Right lobe of liver (tissue), 6 donors: ENCODE data around the gene NTNG2. TPM values are rescaled to one million over a fixed set of nuclear protein-coding genes. Genes with fewer than 3 reads are reported as not detected.

Source experiments
- ATAC-seq, 4 donors: fragments of 200-7000 bp; cut with Tn5 transposase; one replicate each; pipeline ENCODE4 v1.9.1; 2020; ENCODE audit warnings: mild to moderate bottlenecking in 4 of 4, moderate library complexity in 4 of 4
- DNase-seq, 3 donors: peaks; one replicate each; pipeline ENCODE4 v3.0.0-alpha.2; 2020
- H3K27ac ChIP-seq, 3 donors: fragments of 200-600 bp; one replicate each; pipeline ENCODE4 v1.8.0; 2022
- H3K27me3 ChIP-seq, 2 donors: fragments of 200-600 bp; one replicate each; pipeline ENCODE4 v1.8.0; 2022
- H3K36me3 ChIP-seq, 4 donors: fragments of 200-600 bp; sonication (generic) in 1 of 4; one replicate each; pipeline versions ENCODE4 v1.5.1 to v1.8.0; 2017 to 2022; ENCODE audit warnings: control low read depth in 1 of 4
- H3K4me1 ChIP-seq, 4 donors: fragments of 200-600 bp; sonication (generic) in 1 of 4; one replicate each; pipeline versions ENCODE4 v1.5.1 to v1.8.0; 2017 to 2022; ENCODE audit warnings: control low read depth in 1 of 4
- H3K4me3 ChIP-seq, 3 donors: fragments of 200-600 bp; one replicate each; pipeline ENCODE4 v1.8.0; 2022
- H3K9me3 ChIP-seq, 4 donors: fragments of 200-600 bp; sonication (generic) in 1 of 4; one replicate each; pipeline versions ENCODE4 v1.5.1 to v1.8.0; 2017 to 2022; ENCODE audit warnings: control low read depth in 1 of 4
- POLR2A ChIP-seq: fragments of 450-650 bp; IDR thresholded peaks from one replicate; pipeline ENCODE4 v1.6.1; 2017; ENCODE audit warnings: antibody characterized with exemption, mild to moderate bottlenecking
- WGBS: methylation state at CpG from one replicate; pipeline ENCODE4 v1.1.6; 2018; ENCODE audit warnings: low coverage, low lambda C conversion rate; ENCODE audit not compliant: insufficient coverage; ENCODE audit errors: missing lambda C conversion rate; 5-methylcytosine and 5-hydroxymethylcytosine counted together
- intact Hi-C, 2 donors: fragments of 100-400 bp; cut with DNase I; formaldehyde crosslinking; loops; one replicate each; pipeline versions ENCODE4 v1.11.2 to v1.14.1; 2022
- total RNA-seq, 6 experiments: library from RNA; depleted of rRNA in 2 of 6; stranded (reverse); fragments of >200 nt in 2 of 6; fragmentation: NEBNext Ultra II Directional in 3 of 6; extraction: Animal tissue kit (Norgen Biotek cat#: 25700) in 3 of 6; gene quantifications; one replicate each; pipeline versions ENCODE4 v1.1.0 to v1.2.4, GENCODE V29; 2016 to 2023
- TF ChIP-seq, protein P1 (sequence below), 4 donors: fragments of 200-600 bp in 3 of 4; fragments of 450-650 bp in 1 of 4; IDR thresholded peaks; one replicate each; pipeline versions ENCODE4 v1.5.1 to v1.8.0; 2016 to 2022; ENCODE audit warnings: antibody characterized with exemption in 4 of 4, mild to moderate bottlenecking in 2 of 4
- donor health status: DM: no; HTN: yes; CAD: no.
- donor health status: DM: no; HTN: no; CAD: no.
- donor health status: DM: no; HTN: no; CAD: no.
- donor health status: DM: no; HTN: yes; CAD: no.
- donor health status: DM: no; HTN: yes; CAD: no.

The NTNG2 gene
- total RNA-seq, 6 experiments from 2014 or later = 0.12 to 1.6 (median 0.24) TPM

DNA sequence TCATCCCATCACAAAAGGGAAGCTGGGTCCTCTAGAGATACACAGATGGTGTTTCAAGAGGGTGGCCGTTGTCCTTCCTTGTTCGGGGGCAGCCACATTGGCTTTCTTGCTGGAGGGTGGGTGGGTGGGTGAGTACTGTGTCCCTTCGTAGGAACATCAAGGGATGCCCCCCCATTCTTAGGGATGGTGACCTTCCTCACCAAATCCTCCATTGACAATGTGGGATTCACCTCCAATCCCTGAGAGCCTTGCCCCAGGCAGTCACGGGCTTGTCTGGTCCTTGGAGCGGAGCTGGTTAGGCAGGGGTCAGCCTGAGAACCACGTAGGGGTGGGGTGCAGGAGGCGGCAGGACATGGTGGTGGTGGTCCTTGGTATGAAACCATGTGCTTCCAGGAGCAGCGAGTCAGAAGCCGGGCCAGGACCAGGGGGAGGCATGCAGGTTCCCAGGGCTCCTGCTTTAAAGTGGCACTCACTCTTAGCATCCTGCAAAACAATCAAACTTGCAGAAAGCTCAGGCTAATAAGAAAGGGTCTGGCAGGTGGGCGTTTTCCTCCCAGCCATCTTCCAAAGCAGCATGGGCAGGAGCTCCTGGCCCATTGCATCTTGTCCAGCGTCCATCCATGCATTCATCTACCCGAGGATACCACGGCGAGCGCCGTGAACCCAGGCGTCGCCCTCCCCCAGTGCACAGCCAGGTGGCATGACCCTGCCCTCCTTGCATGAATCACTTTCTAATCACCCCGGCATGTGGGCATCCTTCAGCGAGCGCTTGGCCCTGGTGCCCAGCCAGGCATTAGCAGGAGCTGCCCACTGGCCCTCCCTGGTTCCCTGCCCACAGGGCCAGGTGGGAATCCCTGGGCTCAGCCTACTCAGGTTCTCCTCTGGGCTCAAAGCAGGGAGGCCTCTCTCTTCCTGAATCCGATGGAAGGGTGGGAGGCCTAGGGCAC, 76.4 kb downstream of the NTNG2 start:
- H3K4me1 ChIP-seq = peaks cover 0 to 6% (median 0%) of the 10 kb centered on the region in 4 donors
- DNase-seq (peak in 1 of 3 donors; percentile 44), ATAC-seq (no peak)
- no peaks in the 10 kb centered on the region for H3K9me3 ChIP-seq
- H3K27me3 ChIP-seq = no peaks in the 10 kb centered on the region
- 61% methylated on average over 14 of the region's 22 CpGs for WGBS
- TF ChIP-seq POLR2A = no peak
- TF ChIP-seq, protein P1, sequence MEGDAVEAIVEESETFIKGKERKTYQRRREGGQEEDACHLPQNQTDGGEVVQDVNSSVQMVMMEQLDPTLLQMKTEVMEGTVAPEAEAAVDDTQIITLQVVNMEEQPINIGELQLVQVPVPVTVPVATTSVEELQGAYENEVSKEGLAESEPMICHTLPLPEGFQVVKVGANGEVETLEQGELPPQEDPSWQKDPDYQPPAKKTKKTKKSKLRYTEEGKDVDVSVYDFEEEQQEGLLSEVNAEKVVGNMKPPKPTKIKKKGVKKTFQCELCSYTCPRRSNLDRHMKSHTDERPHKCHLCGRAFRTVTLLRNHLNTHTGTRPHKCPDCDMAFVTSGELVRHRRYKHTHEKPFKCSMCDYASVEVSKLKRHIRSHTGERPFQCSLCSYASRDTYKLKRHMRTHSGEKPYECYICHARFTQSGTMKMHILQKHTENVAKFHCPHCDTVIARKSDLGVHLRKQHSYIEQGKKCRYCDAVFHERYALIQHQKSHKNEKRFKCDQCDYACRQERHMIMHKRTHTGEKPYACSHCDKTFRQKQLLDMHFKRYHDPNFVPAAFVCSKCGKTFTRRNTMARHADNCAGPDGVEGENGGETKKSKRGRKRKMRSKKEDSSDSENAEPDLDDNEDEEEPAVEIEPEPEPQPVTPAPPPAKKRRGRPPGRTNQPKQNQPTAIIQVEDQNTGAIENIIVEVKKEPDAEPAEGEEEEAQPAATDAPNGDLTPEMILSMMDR (IDR thresholded peaks at IDR 0.05) = no peak
- intact Hi-C loops = loop anchor here (5.0 to 10.0 kb wide), 2 partner anchors 63 to 476 kb away; no protein-coding TSS in a partner anchor
- H3K36me3 ChIP-seq = no peaks in the 10 kb centered on the region
- H3K27ac ChIP-seq = no peak overlapping the region
- no peak overlapping the region for H3K4me3 ChIP-seq

DNA sequence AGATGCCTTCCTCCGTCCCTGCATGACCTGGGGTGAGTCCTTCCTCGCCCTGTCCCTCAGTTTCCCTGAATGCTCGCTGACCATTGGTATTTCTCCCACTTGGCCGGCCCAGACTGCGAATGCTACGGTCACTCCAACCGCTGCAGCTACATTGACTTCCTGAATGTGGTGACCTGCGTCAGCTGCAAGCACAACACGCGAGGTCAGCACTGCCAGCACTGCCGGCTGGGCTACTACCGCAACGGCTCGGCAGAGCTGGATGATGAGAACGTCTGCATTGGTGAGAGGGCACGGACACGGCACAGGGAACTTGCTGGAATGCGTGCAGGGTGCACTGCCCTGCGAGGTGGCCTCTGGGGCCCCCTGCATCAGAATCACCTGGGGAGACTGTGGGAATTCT, 77.1 kb downstream of the NTNG2 start:
- no peaks in the 10 kb centered on the region for H3K9me3 ChIP-seq
- 64% methylated on average over 5 of the region's 19 CpGs for WGBS
- no peak for ATAC-seq
- peaks cover 0 to 6% (median 0%) of the 10 kb centered on the region in 4 donors for H3K4me1 ChIP-seq
- H3K27me3 ChIP-seq = no peaks in the 10 kb centered on the region
- H3K36me3 ChIP-seq = no peaks in the 10 kb centered on the region
- intact Hi-C loops = loop anchor here (5.0 to 10.0 kb wide), 2 partner anchors 64 to 477 kb away; no protein-coding TSS in a partner anchor
- DNase-seq = no peak
- no peak overlapping the region for H3K4me3 ChIP-seq
- TF ChIP-seq POLR2A = no peak
- TF ChIP-seq, protein P1 (IDR thresholded peaks at IDR 0.05) = no peak
- H3K27ac ChIP-seq = no peak overlapping the region

DNA sequence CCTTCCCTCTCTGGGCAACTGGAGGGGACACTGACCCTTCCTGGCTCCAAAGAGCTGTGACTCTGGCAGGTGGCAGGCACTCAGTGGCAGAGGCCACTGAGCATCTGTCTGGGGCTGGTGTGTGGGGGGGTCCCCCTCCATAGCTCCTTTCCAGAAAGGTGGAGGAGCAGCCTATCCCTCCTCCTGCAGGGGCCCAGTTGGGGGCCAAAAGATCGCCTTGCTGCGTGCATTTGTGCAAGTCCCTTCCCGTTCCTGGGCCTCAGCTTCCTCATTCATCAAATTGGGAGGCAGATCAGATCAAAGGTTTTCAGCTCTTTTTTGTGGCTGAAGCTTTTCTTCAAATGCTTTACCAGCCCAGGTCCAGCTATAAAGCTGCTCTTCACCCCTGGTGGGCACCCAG, 77.7 kb downstream of the NTNG2 start:
- no peak for ATAC-seq
- H3K36me3 ChIP-seq = no peaks in the 10 kb centered on the region
- DNase-seq = no peak
- no peak overlapping the region for H3K4me3 ChIP-seq
- TF ChIP-seq, protein P1 (IDR thresholded peaks at IDR 0.05) = no peak
- TF ChIP-seq POLR2A = no peak
- H3K27me3 ChIP-seq = no peaks in the 10 kb centered on the region
- H3K27ac ChIP-seq = no peak overlapping the region
- WGBS = 20% methylated on average over 1 of the region's 3 CpGs
- intact Hi-C loops = loop anchor here (5.0 to 10.0 kb wide), 2 partner anchors 65 to 477 kb away; no protein-coding TSS in a partner anchor
- H3K4me1 ChIP-seq = peaks cover 0 to 6% (median 0%) of the 10 kb centered on the region in 4 donors
- H3K9me3 ChIP-seq = no peaks in the 10 kb centered on the region

DNA sequence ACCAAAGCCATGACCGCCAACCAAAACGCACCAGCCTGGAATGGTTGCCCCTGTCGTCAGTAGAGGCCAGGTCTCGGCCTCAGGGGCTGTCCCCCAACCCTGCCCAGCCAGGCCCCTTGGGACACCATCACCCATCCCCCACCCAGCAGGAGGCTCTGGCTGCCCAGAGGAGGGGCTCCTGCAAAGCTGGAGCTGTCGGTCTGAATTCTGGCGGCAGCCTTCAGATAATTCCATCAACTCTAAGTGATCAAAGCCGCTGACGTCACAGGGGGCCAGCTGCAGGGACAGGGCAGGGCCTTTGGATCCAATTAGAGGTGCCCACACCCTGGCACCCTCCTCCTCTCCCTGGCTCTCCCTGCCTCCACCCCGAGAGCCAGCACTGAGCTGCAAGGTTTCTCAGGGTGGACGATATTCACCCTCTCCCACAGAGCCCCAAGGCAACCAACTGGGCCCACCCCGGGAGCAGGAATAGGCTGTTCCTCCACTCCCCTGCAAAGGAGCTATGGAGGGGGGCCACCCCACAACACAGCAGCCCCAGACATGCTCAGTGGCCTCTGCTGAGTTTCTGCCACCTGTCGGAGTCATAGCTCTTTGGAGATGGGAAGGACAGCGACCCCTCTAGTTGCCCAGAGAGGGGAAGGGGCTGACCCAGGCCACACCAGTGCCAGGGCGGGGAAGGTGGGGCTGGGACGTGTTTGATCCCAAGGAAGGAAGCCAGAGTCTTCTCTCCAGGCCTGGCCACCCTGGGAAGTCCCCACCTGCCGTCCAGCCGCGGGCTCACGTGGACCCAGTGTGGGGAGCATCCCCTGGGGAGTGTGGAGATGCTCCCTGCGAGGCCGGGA, 78.4 kb downstream of the NTNG2 start:
- TF ChIP-seq, protein P1 (IDR thresholded peaks at IDR 0.05) = no peak
- TF ChIP-seq POLR2A = no peak
- peaks cover 0 to 6% (median 0%) of the 10 kb centered on the region in 4 donors for H3K4me1 ChIP-seq
- ATAC-seq (no peak), DNase-seq (no peak)
- intact Hi-C loops = loop anchor here (5.0 to 10.0 kb wide), 2 partner anchors 65 to 478 kb away; no protein-coding TSS in a partner anchor
- H3K27me3 ChIP-seq = no peaks in the 10 kb centered on the region
- peak overlapping the region in 1 of 3 donors; percentile 10 for H3K4me3 ChIP-seq
- no peak overlapping the region for H3K27ac ChIP-seq
- no peaks in the 10 kb centered on the region for H3K9me3 ChIP-seq
- H3K36me3 ChIP-seq = no peaks in the 10 kb centered on the region
- 46% methylated on average over 10 of the region's 21 CpGs for WGBS
